ENCODE measurements around the gene UIMC1.

The UIMC1 gene

GRCh38 chr5:176901260-176902101 lies 105.1 kb downstream of the UIMC1 start:
- DNase-seq, result no peak

- no peak for DNase-seq
These were observed 105.8 kb downstream of the UIMC1 start for GRCh38 chr5:176900780-176901204.

GRCh38 chr5:176899946-176900779 lies 106.4 kb downstream of the UIMC1 start:
- no peak for DNase-seq

GRCh38 chr5:176899296-176899891 lies 107.2 kb downstream of the UIMC1 start, which contains the start of gene HK3:
Gene HK3, minus strand, starts transcription at chr5:176899346. Its CDS starts 3,187 bp downstream, at chr5:176896159.
- DNase-seq, result no peak

GRCh38 chr5:176897263-176897662 lies 109.3 kb downstream of the UIMC1 start:
- no peak for DNase-seq

GRCh38 chr5:176895831-176896230 lies 110.7 kb downstream of the UIMC1 start:
- DNase-seq, result no peak

GRCh38 chr5:176894298-176894697 lies 112.3 kb downstream of the UIMC1 start:
- no peak for DNase-seq

- no peak for DNase-seq
These were observed 113.9 kb downstream of the UIMC1 start for GRCh38 chr5:176892663-176893062.

- DNase-seq, result no peak
These were observed 115.1 kb downstream of the UIMC1 start for GRCh38 chr5:176891331-176891958.

- no peak for DNase-seq
These were observed 115.9 kb downstream of the UIMC1 start for GRCh38 chr5:176890455-176891330.

- no peak for DNase-seq
These were observed 117.0 kb downstream of the UIMC1 start for GRCh38 chr5:176889321-176890280.

- no peak for DNase-seq
These were observed 117.8 kb downstream of the UIMC1 start for GRCh38 chr5:176888865-176889165.

GRCh38 chr5:176888016-176888864 lies 118.3 kb downstream of the UIMC1 start:
- no peak for DNase-seq

GRCh38 chr5:176887252-176887849 lies 119.2 kb downstream of the UIMC1 start:
- DNase-seq, result no peak

- no peak for DNase-seq
These were observed 120.0 kb downstream of the UIMC1 start for GRCh38 chr5:176886336-176887251.

- no peak for DNase-seq
These were observed 122.0 kb downstream of the UIMC1 start for GRCh38 chr5:176884571-176884890.

- DNase-seq, result no peak
These were observed 122.6 kb downstream of the UIMC1 start for GRCh38 chr5:176883700-176884570.

GRCh38 chr5:176882567-176882903 lies 124.0 kb downstream of the UIMC1 start:
- DNase-seq, result no peak
